GM18909 (cell line): ENCODE data around the gene C1orf21.

Source experiments
- ATAC-seq: cut with Tn5 transposase; IDR thresholded peaks from one replicate; pipeline ENCODE4 v1.9.1; 2021; ENCODE audit warnings: mild to moderate bottlenecking; ENCODE audit not compliant: unreplicated experiment, poor library complexity

Gene C1orf21

DNA sequence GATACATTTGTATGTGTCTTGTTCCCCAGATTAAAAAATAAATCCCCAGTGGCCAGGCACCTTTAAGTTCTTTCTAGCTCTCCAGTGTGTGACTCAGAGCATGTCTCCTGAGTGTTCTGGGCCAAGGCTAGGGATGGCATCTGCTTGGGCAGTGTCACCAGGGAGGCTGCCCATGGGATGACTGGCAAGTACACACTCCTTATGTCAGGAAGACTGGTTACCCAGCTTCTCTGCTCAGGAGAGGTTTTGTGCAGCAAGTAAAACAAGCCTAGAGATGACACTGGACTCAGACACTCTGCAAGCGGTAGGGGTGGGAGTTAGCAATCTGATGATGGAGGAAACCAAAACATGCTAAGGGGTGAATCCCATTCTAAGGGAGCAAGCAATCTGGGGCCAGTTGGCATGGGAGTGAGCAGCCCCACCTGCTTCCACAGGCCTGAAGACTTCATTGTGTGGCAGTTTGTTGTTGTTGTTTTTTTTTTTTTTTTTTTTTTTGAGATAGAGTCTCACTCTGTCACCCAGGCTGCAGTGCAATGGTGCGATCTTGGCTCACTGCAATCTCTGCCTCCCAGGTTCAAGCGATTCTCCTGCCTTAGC, 230.7 kb downstream of the C1orf21 start:
- no peak for ATAC-seq

DNA sequence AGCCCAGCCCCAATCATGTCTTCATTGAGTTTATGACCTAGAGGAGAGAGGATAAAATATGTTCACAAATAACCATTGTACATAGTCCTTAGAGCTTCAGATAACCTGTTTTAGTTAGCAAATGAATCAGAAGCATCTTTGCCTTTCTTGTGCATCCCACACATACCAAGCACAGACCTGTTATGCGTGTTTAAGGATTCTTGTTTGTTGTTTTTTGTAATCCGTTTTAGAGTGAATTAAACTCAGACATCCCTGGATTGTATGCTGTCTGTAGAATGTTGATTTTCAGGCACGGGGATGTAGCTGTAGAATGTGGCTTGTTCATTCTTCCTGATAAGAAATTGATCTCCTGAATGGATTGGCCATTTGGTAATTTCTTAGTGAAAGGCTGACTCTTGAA, 232.0 kb downstream of the C1orf21 start:
- no peak for ATAC-seq

DNA sequence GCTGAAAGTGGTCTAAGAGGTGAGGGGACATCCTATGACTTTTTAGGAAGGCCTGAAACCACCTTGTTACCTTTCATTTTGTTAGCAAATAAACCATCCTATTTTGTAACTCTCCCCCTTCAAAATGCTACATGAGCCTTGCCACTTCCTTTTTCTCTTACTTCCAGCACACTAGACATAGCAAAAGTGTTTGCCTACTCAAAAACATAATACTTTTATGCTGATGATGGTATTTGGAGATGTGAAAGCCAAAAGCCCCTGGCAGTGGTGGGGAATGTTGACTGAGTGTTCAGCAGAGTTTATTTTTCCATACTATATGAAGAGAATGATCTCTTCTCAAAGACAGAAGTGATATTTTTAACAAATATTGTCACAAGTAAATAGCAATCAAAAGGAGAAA, 233.6 kb downstream of the C1orf21 start:
- no peak for ATAC-seq

DNA sequence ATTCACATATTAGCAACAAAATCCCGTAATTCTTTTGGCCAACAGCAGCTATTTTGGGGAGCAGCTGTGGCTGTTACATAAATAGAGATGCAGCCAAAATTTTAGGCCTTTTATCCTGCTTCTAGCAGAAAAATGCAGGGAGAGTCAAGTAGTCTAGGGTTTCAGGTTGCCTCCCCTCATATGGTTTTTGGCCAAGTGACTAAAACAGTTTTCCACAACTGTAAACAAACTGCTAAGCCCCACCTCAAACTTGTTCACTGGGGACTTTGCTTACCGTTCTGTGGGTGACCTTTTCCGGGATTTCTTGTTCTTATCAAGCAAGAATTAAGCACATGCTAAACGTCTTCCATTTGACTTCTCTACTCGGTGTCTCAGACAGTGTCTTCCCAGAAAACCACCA, 234.4 kb downstream of the C1orf21 start:
- no peak for ATAC-seq

DNA sequence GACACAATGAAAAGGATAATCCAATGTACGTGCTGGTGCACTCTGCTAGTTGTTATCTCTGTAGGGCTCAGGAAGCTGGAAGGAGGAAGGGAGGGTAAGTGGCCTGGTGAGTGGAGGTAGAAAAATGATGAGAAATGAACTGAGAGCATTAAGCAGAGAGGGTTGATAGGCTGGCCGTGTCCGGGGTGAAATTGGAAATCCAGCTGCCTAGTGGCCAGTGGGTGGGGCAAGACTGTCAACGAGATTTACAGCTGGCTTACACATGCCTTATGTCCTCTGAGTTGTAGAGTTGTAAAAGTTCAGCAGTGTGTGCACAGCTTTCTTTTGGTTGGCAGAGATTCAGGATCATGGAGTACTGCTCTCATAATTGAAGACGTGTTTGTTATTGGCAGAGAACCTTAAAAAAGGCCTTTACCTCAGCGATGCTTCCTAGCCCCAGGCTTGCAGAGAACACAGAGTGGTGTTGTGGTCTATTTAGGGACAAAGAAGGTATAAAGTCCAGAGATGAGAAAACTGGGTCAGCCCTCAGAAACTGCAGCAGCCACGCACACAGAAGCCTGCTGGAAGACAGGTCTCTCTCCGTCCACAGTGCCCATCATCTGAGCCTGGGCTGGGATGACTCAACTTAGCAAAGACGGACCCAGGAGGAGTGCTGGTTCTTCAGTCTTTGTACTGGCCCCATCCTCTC, 235.5 kb downstream of the C1orf21 start:
- ATAC-seq: no peak

DNA sequence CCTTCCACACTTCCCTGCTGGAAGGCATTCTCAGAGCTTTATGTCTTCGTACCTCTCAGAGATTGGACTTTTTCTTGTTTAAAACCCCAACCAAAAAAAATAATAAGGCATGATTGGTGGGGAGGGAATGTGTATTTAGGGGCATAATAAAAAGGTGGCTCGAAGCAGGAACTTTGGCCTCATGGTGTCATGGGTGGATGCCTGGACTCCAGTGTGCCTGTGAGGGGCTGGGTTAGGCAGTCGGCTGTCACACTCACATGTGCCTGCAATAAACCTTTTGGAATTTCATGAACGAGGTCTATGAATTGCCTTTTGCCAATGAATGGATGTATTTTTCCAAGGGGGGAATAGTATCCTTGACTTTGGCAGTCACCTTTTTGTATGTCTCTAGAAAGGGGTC, 236.6 kb downstream of the C1orf21 start:
- no peak for ATAC-seq

DNA sequence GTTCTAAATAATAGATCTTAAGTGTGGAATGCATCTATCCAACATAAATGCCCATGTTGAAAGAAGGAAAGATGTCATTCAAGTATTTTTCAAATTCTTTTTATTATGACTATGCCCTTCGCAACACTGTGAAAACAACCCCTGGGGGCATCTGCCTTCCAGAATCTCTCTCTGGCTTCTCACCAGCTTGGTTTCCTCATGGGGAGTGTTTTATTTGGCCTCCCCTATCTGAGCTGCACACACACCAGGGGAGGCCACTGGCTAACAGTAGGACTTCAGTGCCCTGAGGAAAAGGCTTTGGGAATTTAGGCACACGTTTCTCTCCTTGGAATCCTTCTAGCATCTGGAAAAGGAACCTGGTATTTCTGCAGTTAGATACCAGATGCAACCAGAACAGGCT, 237.2 kb downstream of the C1orf21 start:
- no peak for ATAC-seq

DNA sequence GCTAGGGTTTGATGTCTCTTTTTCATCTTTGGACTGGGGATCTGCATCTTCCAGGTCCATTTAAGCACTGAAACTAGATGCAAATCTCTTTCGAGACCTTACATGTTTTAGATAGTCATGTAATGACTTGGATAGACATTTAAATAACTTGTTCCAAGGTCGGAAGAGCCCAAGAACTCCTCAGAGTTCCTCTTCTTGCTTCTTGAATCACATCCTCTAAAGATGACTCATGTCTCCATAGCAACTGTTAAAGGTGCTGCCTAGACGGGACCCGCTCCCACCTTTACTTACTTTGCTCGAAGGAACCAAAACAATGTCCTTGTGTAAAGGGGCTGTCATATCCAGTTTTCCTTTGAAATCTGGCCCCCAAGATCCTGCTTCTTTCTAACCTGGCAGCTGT, 237.8 kb downstream of the C1orf21 start:
- no peak for ATAC-seq

DNA sequence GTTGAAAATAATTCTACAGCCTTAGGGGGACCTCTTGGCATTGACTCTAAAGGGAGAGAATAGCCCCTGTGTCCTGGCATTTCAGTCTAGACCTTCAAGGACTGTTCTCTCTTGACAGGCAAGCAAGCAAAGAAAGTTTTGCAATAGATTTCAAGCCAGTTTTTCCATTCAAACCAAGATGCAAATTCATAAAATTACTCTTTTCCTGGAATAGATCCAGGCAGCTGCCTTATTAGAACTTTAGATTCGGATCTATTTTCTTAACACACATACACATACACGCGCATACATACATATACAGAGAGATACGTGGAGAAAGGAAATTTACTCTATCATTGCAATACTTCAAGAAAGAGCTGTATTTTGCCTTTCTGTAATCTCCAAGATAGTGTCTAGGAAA, 238.4 kb downstream of the C1orf21 start:
- no peak for ATAC-seq

DNA sequence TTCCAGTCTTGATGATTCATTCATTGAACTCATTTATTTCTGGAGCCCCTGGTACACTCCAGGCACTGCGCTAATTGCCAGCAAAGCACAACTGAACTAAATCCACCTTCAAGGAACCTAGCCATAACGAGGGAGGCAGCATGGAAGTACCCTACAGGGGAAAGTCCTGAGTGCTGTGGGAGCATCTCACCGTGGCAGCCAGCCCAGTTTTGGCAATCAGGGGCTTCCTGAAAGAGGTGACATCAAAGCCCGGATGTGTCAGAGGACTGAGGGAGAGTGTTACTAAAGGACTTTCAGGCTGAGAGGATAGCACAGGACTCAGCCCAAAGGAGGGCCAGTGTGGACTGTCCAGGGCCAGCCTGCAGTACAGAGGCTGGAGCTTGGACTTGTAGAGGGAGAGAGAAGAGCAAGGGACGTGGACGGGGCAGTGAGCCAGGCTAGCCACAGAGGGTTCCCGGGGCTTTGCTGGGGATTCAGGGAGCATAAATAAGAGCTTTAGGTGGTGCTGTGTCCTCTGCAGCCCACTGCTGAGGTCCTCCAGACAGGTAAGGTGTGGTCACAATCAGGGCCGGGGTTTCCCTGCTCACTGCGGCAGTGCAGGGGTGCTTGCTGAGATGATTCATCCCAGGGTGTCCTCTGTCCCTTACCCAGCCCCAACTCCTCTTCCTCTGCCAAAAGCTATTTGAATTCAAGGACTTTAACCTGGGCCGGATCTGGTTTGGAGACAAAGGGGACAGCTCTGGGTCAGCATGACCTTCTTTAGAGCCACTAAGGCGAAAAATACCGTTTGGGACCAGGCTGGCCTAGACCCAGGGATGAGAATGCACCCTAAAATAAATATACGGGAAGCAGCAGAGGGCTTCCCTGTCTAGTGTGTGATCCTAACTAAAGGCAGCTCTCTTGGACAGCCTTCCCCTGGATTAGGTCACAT, 239.5 kb downstream of the C1orf21 start:
- ATAC-seq: no peak

DNA sequence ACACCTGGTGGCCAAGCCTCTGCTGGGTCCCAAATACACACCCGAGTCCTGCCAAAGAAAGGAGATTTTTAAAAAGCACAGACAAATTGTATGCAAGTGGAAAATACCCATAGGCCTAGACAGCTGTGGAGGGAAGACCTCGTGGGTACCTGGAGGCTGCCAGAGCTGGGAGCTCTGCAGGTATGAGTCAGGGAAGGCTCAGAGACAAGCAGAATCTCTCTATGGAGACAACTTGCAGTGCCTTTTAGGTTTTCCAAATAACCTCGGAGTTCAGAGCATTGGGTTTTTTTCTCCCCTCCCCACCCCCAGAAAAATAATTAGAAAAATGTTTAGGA, 240.1 kb downstream of the C1orf21 start:
- no peak for ATAC-seq

DNA sequence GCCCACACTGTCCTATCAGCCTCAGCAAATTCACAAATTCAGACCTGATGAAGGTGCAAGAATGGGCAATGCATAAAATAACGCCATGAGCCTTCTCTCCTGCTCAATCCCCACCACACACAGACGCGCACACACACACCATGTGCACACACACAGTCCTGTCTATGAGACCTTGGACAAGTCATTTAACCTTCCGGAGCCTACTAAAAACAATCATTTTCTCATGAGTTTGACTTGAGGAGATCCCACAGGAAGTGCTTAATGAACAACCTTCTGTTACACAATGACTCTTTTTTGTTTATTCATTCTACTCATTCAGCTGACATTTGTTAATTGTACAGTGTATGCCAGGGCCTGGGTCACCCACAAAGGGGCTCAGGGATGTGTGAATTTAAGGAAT, 242.4 kb downstream of the C1orf21 start:
- ATAC-seq: no peak

DNA sequence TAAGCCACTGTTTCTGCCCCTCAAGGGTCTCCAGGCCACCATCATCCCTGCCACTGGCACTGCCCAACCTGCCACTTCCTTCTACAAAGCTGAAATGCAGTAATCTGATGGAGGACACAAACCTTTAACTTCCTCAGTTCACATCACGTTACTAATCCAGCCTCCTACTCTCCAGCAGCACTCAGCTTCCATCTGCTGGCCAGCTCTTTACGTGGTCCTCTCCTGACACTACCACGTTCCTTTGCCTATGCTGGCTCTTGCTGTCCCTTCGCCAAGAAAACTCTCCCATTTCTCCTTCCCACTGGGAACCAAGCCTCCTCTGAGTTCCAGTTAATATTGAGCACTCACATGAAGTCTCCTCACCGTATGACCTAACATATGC, 243.8 kb downstream of the C1orf21 start:
- ATAC-seq: no peak

DNA sequence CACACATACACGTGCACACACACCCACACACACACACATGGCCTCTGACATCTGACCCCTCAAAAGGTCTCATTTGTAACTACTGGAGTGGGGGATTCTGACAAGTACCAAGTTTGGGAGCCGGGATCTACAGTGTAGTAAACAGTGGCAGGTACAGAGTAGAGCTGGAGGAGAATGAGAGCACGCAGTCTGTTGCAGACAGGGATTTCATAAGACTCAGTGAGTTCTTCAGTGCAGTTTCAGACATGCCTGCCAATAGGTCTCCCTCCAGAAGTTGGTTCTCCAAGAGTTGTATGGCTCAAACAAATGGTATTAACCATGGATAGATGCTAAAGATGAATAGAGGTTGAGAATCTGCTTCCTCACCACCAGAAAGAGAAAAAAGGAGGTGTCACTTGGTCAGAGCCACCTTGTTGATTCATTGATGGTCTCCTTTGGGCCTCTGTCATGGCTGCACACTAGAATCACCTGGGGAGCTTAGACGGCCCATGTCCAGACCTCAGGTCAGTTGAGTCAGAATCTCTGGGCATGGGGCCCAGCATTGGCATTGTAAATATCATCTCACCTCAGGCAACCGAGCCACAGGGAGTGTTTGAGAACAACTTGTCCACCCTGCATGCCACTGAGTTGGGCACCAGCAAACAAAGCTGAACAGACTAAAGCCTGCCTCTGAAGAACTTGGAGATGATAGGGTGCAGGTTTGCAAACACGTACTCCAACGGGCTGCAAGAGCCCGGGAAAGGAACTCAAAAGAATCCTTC, 245.8 kb downstream of the C1orf21 start:
- no peak for ATAC-seq

DNA sequence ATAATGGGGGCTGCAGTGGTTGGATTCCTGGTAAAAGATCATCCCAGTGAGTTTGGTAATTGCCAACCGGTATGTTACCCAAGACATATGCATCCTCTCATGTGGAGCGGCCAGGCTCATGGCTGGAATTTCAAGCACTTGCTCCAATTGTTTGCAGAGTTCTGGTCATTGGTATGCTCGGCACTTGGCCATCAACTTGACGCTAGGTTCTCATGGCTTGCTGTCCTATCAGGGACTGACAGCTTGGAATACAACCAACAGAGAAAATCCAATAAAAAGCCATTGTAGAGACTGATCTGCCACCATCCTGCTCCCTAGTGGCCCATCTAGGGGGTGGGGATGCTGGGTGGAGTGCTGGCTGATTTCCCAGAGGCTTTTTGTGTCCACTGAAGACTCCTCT, 247.0 kb downstream of the C1orf21 start:
- no peak for ATAC-seq

DNA sequence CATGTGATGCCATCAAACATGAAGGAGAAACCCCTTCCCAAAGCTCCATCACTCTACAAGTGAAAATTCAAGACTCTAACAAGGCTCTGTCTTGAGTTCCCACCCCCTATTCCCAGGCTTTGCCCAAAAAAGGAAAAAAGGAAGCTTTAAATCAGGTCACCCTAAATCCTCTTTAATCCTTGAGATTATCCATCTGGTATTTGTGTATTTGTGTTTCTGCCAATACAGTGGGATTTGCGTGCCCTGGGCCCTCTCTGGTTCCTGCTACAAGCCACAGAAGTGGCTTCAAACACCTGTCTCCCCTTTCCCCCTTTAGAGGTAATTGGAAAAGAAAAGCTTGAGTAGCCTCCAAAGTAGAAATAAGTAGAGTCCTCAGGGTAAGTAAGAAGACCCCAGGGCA, 247.5 kb downstream of the C1orf21 start:
- ATAC-seq: no peak

DNA sequence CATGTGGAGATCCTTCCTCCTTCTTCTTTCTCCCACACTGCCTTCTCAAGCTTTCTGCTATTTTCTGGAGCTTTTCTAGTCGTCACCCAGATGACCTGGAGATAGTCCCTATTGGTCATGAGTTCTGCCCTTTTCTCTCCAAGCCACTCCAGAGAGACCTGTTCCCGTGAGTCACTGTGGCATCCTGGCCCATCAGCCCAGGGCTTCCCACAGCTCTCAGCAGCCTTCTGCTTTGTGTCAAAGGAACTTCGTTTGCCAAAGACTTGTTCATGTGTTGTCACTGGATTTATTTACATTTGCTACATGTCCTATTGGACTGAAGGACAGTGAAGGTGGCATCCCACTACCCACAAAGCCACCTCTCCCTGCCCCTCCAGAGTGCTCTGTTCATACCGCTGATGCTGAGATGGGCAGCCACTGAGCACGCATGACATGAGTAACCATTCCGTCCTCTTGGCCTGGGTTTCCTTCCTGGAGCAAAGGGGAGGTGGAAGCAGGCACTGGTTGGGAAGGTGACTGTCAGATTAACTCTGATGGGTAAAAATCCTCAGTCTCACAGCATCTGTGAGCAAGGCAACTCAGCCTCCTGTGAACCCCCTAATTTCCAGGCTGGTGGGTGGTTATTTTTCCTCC, 248.6 kb downstream of the C1orf21 start:
- no peak for ATAC-seq

DNA sequence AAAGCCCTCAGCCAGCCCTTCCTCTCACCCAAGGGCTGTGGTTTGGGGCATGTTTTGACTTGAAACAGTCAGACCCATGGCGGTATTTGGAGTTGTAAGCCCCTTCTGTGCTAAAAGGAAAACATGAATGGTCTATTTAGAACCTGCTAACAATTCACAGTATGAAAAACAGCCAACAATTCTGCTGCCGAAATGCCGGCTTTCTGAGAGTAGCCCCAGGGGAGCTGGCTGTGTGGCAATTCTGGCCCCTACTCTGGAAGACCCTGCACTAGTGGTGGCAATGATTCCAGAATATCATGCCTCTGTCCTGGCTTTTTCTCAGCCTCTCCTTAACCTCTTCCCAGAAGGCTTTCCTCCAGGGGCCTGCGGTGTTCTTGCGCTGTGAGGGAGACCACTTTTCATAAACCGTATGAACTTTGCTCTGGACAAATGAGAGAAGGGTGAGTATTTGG, 249.2 kb downstream of the C1orf21 start:
- no peak for ATAC-seq

DNA sequence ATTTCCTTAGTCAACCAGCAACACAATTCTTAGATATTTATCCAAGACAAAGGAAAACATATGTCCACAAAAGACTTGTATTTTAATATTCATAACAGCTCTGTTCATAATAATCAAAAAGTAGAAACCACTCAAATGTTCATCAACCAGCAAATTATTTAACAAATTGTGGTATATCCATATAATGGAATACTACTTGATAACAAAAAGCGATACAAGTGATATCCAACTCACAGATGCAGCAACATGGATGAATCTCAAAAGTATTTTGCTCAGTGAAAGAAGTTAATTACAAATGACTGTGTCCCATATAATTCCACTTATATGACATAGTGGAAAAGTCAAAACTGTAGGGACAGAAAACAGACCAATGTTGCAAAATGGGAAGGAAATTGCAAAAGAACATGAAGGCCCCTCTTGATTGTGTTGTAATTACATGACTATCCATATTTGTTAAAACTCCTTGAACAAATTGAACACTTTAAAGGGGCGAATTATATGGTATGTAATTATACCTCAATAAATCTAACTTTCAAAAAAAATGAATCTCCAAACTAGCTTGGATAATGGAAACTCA, 250.9 kb downstream of the C1orf21 start:
- ATAC-seq: no peak

DNA sequence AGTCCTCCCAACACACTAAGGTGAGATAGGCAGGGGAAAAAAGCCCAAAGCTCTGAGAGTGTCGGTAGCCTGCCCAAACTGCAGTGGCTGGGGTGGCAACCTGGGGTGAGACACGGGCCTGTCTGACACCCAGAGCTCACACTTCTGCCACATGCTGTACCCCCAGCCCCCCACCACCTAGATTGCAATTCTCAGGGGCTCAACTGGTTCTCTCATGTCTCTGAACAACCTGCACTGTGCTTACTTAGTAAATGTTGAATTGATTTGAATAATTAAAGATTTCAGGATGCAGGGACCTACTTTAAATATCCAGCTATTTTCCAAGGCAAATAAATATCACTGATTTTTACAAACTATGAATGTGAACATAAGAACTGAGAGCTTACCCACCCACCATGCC, 252.4 kb downstream of the C1orf21 start:
- ATAC-seq: no peak
